WI38 (cell line): Measurements from ENCODE around the gene ATG12.

Experiments
- H3K4me3 ChIP-seq: 2 replicates; pipeline ENCODE4 v1.5.1; 2011; ENCODE audit warnings: low read depth, mild to moderate bottlenecking, control low read depth, low read length
- TF ChIP-seq, protein P1 (sequence below): IDR thresholded peaks from 2 replicates; pipeline ENCODE4 v1.5.1; 2012; ENCODE audit warnings: low read depth, mild to moderate bottlenecking, control low read depth, low read length

The ATG12 gene

DNA sequence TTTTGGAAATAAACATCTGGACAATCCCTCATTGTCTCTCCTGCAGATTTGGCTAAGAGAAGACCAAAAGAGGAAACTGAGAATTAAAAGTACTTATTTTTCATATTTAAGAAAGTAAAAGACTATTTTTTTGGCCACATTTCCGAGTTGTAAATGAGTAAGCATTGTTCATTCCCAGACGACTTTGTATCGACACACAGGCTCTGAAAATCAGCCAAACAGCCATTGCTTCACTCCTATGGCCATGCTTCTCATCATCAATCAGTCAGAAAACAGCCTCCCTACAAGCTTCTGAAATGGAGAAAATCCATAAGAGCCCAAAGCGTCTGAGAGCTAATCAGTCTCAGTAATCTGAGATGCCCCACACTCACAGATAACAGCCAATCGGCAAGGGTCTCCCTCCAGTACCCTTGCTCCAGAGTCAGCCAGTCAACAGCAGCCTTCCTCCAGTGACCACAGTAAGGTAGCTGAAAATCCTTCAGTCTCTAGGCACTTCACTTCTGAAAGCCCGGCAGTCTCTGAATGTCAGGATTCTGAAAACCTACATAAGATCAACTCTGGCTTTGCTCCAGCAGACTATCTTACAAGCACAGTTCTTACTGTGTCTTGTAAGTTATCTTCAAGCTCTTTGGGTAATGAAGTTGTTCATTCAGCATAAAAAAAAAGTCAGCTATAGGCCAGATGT lies 55.8 kb downstream of the ATG12 start:
- TF ChIP-seq, protein P1, sequence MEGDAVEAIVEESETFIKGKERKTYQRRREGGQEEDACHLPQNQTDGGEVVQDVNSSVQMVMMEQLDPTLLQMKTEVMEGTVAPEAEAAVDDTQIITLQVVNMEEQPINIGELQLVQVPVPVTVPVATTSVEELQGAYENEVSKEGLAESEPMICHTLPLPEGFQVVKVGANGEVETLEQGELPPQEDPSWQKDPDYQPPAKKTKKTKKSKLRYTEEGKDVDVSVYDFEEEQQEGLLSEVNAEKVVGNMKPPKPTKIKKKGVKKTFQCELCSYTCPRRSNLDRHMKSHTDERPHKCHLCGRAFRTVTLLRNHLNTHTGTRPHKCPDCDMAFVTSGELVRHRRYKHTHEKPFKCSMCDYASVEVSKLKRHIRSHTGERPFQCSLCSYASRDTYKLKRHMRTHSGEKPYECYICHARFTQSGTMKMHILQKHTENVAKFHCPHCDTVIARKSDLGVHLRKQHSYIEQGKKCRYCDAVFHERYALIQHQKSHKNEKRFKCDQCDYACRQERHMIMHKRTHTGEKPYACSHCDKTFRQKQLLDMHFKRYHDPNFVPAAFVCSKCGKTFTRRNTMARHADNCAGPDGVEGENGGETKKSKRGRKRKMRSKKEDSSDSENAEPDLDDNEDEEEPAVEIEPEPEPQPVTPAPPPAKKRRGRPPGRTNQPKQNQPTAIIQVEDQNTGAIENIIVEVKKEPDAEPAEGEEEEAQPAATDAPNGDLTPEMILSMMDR: no peak
- no peak overlapping the region for H3K4me3 ChIP-seq

DNA sequence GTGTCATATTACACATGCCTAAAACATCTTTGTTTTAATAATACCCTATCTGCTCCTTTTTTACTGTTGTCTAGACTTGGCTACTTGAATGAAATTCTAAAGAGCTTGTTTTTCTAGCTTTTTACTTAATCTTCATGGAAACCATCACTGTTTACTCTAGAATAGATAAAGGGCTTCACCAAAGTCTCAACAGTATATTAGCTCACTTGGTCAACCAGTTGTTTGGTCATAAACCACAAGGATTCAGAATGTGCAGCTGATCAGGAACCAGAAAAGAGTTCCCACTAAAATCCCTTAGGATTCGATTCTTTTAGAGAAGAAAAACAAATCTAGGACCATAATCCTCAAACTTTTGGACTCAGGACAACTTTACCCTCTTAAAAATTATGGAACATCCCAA lies 62.9 kb downstream of the ATG12 start:
- no peak overlapping the region for H3K4me3 ChIP-seq
- TF ChIP-seq, protein P1: no peak
